HL-60 (cell line): Measurements from ENCODE around the gene SRSF7.

Experiments
- CTCF ChIP-seq: IDR thresholded peaks from one replicate; pipeline ENCODE4 v1.5.1; 2011; ENCODE audit warnings: low read length, control low read depth, inconsistent platforms; ENCODE audit not compliant: insufficient read depth
- GABPA ChIP-seq: IDR thresholded peaks from 2 replicates; pipeline ENCODE4 v1.6.1; 2012; ENCODE audit warnings: low read depth
- POLR2AphosphoS5 ChIP-seq: IDR thresholded peaks from 2 replicates; pipeline ENCODE4 v1.6.1; 2012; ENCODE audit warnings: low read depth
- REST ChIP-seq: IDR thresholded peaks from 2 replicates; pipeline ENCODE4 v1.6.1; 2012; ENCODE audit warnings: low read depth; ENCODE audit not compliant: insufficient replicate concordance
- SPI1 ChIP-seq: IDR thresholded peaks from 2 replicates; pipeline ENCODE4 v1.6.1; 2012; ENCODE audit warnings: low read depth, mild to moderate bottlenecking, borderline replicate concordance

GRCh38 chr2:38740851-38741731, 10.1 kb downstream of the SRSF7 start:
- peak; percentile 40 for TF ChIP-seq POLR2AphosphoS5
- no peak for TF ChIP-seq SPI1
- TF ChIP-seq CTCF: no peak
- TF ChIP-seq REST: no peak
- no peak for TF ChIP-seq GABPA
